ENCODE measurements around the gene UBE2V1.
"Not testable (repeated sequence)": the region's sequence is repeated elsewhere in the genome, so short reads cannot be mapped to it uniquely, and the experiment has no call there.

UBE2V1 gene

DNA sequence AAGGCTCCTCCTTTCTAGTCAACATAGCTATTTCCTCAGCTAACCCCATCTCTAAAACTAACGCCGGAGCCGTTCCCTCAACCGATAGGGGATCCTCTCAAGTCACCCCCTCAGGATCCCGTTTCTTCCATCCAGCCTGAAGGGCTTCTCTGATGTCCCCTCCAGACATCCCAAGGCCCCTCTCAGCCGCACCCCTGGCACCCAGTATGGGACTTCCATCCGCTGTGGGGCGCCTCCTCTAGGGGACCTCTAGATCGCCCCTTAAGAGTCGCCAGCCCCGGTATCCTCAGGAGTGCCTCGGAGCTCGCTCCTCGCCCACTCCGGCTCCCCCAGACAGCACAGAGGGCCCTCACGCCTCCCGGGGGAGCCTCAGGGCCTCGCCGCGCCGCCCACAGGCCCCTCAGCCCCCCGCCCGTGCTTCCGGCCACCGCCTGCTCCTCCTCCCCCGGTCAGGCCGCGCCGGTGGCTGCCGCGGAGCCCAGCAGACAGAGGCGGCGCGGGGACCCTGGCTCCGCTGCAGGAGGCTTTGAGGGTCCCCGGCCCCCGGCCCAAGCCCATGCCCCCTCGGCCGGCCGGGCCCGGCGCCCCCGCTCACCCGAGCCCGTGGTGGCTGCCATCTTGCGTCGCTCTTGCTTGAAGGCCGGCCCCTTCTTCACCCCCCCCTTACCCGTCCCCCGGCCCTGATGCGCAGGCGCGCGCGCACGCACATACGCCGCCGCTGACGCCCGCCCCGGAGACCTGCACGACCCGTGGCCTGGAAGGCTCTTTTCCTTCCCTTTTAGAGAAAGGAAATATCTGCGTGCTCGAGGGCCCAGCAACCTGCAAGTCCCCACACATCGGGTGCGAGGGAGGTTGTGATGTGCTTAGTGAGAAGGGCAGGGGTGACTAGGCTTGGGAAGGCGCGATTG lies at the start of gene UBE2V1:
TSS of gene UBE2V1 (minus strand) at position 639 of the 908 bp plus-strand sequence. CDS start at position 617, 22 bp downstream.
- peak; percentile 91 for DNase-seq

DNA sequence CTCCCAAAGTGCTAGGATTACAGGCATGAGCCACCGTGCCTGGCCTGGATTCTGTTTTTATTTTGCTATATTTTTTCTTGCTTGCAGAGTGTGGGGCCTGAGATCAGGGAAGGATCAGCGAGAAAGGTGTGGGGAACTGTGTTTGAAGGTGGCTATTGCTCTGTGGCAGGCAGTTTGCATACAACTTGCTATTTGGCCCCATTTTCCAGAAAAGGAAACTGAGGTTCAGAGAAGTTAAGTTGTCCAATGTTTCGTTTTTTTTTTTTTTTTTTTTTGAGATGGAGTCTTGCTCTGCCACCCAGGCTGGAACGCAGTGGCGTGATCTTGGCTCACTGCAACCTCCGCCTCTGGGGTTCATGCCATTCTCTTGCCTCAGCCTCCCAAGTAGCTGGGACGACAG lies 48.5 kb upstream of the UBE2V1 start:
- not testable (repeated sequence) for DNase-seq

DNA sequence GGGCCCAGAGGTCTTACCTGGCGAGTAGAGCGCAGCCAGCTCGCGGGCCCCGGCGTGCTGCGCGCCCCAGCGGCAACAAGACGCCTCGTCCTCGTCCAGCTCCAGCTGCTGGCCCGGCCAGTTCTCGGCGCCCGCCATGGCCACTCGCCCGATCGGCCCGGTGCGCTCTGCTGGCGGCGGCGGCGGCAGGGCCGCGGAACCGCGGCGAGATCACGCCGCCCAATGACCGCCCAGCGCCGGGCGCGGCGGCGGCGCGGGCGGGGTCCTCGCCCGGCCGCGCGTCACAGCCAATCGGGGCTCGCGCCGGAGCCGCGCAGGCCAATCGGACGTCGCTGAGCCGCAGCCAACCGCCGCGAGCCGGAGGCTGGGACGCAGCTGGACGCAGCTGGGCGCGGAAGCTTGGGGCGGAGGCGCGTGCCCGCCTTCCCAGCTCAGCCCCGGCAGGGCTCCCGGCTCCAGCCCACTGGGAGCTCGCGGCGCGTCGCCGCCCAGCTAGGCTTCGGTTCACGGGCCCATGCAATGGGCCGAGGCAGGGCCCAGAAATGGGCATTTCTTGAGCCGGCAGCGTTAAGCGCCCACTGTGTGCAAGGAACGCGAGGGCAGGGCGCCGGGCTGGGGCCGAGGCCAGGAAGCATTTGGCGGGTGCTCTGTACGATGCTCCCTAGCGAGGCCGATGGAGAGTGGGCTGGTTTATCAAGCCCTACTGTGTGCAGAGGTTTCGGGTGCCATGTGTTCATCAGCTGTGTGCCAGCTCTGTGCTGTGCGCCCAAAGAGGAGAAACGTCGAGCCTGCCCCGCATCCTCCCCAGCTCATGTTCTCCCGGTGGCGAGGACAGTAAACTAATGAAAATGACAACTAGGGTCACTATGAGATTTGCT lies 40.8 kb upstream of the UBE2V1 start, which contains the start of gene PEDS1:
TSS of gene PEDS1 (minus strand) at position 224 of the 878 bp plus-strand sequence. CDS start at position 138, 86 bp downstream.
- peak; percentile 81 for DNase-seq

DNA sequence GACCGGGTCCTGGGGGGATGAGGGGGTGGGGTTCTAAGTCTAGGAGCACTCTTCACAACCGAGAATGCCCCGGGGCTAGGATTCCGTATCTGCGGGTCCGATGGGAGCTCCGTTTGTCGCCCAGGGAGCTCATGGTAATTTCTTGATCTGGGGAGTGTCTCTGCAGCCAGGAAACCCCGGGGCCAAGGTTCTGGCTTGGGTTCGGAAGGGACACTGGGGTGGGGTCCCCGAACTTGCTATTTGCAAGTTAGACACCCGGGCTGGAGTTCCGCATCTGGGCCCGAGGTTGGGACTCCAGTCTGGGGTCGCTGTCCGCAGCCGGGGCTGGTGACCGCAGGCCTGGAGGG lies 40.2 kb upstream of the UBE2V1 start:
- no peak for DNase-seq

DNA sequence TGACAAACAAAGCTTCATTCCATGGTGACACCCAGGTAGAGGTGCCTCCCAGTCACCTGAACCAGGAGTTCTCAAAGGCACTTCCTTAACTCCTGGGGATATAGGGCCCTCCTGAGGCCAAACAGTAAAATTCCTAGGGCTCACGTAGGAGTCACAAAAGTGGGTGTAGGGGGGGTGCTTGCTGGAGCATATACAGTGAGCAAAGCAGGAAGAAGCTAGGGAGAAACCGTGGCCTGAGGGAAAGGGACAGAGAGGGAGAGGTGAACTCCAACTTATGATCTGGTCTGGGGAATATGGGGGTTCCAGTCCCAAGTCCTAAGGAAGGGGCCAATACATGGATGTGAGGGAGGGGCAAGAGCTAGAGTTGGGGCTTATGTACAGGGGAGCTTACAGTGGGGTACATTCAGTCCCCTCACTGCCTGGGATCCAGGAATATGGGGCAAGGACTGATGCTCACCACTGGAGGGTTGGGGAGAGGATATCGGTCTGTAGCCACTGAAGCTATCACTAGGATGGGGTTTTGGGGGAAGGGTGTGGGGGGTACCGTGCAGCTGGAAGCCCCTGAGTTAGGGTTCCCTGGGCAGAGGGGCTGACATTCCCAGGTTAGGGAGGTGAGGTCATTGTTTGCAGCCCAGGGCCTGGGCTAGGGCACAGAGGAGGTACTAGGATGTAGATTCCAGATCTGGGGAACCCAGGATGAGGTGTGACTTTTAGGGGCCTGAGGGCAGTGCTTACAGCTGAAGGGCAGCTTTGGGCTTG lies 39.6 kb upstream of the UBE2V1 start:
- no peak for DNase-seq

DNA sequence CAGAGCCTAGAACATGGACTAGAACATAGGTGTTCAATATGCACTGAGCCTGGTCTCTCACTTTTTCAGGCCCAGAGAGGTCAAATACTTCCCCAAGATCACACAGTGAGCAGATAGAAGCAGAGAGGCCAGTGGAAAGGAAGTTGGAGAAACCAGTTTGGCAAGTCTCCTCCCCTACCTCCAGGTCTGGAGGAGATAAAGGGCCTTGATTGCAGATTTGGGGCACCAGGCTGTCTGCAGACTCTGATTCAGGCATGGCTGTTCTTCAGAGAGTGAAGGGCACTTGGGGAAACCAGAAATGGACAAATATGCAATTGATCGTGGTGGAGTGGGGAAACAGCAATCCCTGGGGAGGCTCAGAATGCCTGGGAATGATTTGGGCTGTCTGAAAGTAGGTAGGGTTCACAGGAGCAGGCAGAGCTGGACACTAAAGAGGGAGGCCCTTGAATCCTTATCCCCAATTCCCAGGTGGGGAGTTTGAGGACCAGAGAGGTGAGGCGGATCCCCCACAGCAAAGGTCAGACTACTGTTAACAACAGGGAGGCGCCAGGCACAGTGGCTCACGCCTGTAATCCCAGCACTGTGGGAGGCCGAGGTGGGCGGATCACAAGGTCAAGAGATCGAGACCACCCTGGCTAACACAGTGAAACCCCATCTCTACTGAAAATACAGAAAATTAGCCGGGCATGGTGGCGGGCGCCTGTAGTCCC lies 38.2 kb upstream of the UBE2V1 start:
- no peak for DNase-seq

DNA sequence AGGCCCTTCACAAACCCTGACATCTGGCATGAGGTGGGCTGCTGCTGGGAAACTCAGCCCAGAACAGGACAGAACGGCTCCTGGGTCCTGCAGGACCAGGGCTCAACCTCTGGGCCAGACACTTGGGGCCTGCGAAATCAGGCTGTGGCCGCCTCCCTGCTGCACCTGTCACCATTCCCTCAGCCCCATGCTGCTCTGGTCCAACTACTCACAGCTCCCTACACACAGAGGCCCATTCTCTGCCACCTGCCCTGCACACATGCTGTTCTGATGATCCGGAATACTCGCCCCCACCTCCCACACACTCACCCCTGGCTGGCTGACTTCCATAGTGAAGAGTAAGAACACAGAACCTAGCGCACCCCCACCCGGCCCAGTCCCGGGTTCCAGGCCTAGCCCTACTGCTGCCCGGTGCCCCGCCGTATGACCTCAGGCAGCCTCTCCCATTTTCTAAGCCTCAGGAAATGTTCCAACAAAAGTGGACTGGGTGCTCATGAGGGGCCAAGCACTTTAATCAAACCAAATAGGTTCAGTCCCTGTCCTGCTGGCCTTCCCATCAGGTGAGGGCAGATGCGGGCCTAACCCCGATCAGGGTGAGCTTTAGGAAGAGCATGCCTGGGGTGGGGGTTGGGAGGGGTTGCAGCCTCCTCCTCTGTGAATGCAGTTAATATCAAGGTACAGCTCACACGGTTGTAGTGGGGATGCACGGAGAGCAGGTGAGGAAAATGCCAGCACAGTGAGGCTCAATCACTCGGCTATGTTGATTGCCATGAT lies 36.7 kb upstream of the UBE2V1 start:
- DNase-seq: no peak

DNA sequence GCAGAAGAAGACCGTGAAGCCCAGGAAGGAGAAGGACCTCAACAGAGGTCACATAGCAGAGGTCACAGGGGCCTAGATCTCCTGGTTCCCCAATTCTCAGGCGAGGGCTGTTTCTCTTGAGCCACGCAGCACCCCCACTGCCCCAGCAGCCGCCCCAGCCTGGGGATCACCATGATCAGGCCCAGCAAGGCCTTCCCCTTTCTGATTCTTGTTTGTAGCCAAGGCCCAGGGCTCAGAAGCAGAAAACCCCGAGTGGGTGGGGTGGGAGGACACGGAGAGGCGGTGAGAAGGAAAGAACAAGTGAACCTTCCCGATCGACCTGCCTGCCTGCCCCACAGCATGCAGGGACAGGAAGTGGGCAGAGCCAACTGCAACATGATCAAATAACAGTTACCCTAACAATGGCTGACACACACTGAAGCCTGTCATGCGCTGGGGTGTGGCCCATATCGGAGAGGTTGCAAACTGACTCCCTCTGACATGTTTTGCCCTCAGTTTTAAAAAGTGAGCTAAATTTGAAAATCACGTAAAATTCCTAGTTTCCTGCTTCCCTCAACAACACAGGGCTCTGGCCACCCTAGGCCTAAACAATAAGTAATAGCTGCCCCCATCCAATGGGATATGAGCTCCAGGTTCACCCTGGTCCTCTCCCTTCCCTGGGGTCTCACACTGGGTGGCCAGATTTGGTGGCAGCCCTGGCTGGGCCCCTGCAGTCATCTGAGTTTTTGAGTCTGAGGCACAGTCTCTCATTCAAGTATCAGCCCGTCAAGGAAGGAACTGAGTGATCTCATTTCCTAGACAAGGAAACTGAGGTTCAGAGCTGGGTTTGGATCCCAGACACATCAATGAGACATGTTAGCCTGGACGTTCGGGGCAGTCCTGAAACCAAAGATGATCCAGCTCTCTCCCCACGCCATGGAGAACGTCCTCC lies 34.0 kb upstream of the UBE2V1 start:
- DNase-seq: no peak

DNA sequence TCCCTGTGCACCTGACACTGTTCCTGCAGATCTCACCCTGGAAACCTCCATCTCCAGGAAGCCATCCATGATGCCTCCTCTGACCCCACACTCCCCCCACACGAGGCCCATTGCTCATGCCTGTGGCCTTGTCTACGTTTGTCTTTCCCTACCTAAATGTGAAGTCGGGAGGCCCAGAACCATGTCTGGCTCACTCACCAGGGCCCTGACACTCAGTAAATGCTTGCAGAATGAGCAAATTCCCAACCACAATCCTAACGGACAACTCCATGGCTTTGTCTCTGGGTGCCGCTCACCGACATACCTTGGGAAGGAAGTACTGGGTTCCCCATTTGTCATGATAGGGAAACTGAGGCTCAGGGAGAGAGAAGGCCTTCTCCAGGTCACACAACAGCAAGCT lies 33.3 kb upstream of the UBE2V1 start:
- DNase-seq: no peak

DNA sequence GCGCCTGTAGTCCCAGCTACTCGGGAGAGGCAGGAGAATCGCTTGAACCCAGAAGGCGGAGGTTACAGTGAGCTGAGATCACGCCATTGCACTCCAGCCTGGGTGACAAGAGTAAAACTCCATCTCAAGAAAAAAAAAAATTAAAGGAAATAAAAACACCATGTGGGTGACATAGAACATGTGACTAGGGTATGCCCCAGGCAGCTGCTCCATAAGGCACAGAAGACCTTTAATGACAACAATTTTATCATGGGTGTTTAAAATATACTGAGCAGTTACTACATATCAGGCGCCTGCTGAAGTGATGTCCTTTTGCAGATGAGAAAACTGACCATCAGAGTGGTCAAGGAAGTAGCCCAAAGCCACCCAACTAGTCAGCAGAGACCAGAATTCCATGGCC lies 32.6 kb upstream of the UBE2V1 start:
- no peak for DNase-seq

DNA sequence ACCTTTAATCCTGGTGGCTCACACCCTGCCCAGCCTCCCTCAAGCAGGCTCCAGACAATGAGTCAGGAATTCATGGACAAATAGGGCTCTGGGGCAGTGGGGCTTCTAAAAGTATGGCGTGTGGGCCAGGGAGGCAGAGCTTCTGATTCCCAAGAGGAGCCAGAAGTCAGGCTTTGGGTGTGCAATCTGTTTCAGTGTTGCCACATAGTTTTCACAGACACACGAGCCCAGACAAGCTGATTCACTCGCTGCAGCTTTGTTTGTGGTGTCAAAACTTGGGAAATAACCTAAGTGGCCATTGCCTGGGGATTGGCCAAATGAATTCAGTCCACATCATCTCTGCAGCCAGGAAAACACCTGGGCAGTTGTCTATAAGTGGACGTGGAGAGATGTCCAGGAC lies 31.4 kb upstream of the UBE2V1 start:
- DNase-seq: no peak

DNA sequence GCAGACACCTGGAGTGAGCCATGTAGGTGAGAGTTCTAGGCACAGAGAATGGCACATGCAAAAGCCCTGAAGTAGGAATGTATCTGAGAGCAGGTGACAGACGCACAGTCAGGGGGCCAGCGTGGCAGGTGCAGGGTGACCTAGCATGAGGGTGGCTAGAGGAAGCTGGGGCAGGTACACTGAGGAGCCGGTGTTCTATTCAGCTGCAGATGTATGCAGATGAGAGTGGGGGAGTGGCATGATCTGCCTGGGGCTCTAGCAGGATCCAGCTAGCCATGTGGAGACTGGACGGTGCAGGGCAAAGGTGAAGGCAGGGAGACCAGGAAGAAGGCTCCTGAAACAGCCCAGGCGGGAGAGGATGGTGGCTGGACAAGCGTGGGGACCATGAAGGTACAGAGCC lies 29.9 kb upstream of the UBE2V1 start:
- DNase-seq: no peak

DNA sequence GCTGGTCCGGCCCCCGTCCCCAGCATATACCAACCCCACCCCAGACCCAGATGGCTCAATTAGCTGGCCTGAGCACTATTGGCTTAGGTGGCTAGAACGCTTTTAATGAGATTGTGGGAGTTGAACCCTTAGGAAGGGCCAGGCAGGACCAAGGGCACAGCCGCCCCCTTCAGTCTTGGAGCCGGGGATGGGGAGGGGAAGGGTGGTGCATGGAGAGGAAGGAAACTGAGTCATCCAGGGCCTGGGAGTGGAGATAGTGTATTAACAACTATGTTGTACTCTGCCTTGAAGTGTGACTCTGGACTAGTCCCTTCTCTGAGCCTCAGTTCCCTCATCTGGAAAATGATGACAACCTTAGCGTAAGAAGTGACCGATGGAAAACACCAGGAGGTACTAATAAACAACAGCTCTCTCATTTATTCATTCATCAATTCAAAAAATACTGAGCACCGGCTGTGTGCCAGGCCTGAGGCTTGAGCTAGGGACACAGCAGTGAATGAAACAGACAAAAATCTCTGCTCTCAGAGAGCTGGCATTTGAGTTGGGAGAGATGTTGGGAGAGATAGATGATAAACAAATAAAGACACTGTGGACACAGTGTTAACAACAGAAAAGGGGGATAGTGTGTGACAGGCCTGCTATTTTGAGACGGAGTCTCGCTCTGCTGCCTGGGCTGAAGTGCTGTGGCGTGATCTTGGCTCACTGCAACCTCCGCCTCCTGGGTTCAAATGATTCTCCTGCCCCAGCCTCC lies 29.0 kb upstream of the UBE2V1 start:
- DNase-seq: no peak

DNA sequence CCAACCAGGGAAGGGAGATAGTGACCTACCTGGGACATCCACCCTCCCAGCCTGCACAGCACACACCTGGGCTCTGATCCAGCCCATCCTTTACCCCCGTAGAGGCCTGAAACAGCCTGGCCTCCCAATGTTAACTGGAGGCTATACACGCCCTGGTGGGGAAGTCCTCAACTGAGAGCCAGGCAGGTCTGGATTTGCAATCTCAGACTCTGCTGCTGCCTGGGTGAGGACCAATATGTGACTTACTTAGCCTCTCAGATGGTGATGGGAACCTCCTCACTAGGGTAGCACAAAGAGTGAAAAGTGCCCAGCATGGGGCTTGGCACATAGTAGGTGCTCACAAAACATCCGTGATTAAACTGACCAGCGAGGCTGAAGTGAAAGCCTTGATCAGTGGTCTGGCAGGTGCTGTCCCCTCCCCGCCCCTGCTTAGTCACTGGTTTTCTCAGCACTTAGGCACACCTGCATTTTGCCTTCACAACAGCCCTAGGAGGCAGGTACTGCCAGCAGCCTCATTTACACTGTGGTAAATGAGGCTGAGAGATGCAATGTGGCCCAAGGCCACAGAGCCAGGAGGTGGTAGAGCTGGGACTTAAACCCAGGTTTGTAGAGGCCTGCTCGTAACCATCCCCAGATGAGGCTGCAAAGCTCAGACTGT lies 28.2 kb upstream of the UBE2V1 start:
- no peak for DNase-seq

DNA sequence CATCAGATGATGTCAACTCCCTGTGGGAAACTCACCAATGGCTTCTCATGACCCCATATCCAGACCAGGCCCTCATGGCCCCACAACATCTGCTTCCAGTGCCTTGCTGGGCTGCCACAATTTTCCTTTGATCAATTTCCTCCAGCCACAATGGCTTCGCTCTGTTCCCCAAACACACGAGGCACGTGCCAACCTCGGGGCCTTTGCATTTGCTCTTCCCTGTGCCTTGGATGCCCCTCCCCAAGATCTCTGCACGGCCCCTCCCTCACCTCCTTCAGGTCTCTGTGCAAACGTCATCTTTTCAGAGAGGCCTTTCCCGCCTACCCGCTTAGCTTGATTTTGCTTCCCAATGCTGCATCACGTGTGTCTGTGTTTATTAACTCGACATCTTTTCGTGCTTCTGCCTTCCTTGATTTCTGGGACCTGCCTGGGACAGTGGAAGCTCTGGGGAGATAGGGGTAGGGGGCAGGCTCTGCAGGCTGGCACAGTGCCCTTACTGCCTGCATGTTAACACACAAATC lies 27.4 kb upstream of the UBE2V1 start:
- no peak for DNase-seq

DNA sequence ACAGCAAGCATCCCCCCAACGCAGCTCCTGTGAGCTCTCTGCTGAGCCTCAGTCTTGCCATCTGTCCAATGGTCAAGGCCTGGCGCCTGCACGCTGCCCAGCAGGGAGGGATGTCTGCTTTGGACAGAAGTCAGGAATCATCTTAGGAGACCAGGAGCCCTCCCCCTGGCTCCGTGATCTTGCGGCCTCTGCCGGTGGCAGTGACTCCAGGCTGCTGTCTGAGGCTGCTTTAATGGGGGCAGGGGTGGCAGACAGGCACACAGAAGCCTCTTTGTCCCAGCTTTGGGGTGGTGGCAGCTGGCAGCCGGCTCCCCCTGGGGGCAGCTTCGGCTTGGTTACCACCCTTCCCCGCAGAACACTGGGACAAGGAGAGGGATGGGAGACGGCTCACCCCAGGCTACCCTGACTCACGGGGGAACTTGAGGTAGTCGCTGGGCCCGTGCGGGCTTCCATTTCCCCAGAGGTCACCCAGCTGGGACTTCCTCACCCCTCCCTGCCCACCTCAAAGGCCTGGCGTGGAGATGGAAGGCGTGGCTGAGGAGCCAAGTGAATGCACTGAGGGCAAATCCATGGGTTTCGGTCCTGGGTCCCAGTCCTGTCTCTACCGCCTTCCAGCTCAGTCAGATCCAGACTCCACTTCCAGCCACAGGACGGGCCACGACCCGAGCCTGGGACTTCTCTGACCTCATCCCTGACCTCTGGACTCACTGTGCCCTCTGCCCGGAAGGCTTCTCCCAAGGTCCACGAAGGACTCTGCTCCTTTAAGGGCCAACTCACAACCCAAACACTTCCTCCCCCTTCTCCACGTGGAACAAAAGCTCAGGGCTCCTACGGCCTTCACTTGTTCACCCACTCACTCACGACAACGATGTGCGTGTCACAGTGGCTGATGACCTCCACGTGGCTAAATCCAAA lies 25.8 kb upstream of the UBE2V1 start:
- DNase-seq: no peak

DNA sequence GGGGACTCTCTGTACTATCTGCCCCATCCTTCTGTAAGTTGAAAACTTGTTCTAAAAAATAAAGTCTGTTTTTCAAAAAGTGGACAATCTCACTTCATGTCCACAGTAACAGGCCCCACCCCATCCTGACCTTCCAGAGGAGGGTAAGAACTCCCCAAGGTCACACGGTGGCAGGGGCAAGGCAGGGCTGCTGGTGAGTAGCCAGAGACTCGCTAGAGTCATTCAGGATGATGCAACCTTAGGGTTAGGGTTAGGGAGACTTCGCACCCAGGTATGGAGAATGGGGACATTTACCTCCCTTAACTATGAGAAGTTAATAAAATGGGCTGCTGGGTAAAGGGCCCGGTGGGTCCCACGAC lies 25.1 kb upstream of the UBE2V1 start:
- no peak for DNase-seq

DNA sequence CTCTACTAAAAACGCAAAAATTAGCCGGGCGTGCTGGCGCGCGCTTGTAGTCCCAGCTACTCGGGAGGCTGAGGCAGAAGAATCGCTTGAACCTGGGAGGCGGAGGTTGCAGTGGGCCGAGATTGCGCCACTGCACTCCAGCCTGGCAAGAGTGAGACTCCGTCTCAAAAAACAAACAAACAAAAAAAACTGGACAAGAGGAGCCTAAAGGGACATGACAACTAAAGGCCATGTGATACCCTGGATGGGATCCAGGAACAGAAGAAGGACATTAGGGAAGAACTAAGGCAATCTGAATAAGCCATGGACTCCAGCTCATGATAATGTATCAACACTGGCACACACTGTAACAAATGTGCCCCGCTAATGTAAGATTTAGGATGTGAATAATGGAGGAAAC lies 24.8 kb upstream of the UBE2V1 start:
- not testable (repeated sequence) for DNase-seq

Measured in NK-92 treated with Interleukin-12 subunit alpha and Interleukin-12 subunit beta, amount 100 ng/mL, for 24 hours (cell line).